Left renal pelvis (tissue), 4 donors: ENCODE data around the gene ZSWIM6. TPM values are rescaled to one million over a fixed set of nuclear protein-coding genes. Genes with fewer than 3 reads are reported as not detected.

Experiments used
- DNase-seq, 4 donors: peaks; one replicate each; pipeline ENCODE4 v3.0.0-alpha.2; 2013; ENCODE audit warnings: low read depth in 4 of 4, low spot score in 3 of 4
- polyA plus RNA-seq, 4 donors: library from polyadenylated mRNA; unstranded; fragments of 120-200 nt; gene quantifications; one replicate each; pipeline ENCODE4 v1.2.1, GENCODE V29; 2013; ENCODE audit not compliant: insufficient read length in 4 of 4

Gene ZSWIM6
- polyA plus RNA-seq, 4 donors: 17.9 to 33.0 (median 29.1) TPM

GRCh38 chr5:61468483-61468865 lies 136.4 kb downstream of the ZSWIM6 start:
- DNase-seq: no peak

- DNase-seq: no peak
These were observed 139.3 kb downstream of the ZSWIM6 start for GRCh38 chr5:61471352-61471751.

- DNase-seq: no peak
These were observed 140.3 kb downstream of the ZSWIM6 start for GRCh38 chr5:61472172-61472958.

GRCh38 chr5:61474746-61475145 lies 142.7 kb downstream of the ZSWIM6 start:
- no peak for DNase-seq

DNA sequence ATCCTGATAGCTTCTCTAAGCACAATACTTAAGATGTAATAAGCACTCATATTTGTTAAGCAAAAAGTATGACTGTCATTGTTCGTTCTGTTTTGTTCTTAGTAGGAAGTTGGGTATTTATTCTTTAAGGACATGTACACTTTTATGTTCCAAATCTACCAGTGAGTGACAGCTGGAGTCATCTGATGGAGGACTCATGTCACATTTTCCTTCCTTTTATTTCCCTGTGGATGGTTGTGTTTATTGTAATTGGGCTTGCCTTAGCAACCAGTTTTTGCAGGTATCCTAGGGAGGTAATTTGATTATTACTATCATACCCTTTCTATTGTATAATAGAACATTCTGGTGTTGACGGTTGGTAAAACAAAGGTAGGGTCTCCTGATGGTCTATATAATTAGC lies 145.7 kb downstream of the ZSWIM6 start:
- no peak for DNase-seq

DNA sequence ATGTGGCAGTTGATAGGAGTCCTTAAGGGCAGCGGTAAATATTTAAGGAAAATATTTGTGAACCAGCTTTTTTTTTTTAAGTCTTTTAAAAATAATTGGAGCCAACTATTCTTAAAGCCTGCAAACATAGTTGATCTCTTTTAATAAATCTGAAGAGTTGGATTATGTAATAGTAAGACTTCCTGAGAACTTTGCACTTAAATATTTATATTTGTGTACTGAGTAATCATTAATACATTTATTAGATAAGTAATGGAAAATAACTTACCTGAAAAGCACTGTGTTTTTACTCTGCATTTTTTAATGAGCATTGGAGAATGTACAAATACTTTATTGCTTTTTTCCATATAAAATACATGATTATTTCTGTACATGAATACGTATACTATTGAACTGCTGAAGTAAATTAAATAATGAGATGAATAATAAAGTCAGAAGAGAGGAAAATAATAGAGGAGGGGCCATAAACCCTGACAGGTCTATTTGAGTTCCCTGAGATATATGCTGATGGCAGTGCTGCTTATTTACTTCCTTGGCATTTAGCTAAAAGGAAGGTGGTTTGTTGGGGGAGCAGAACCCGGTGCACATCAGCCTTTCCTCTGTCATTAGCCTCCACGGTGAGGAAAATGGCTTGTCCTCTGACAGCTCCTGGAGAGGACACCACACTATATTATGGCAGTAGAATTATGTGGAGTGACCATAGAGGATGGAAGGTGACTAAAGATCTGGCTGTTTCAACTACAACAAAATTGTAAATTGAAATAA lies 148.0 kb downstream of the ZSWIM6 start:
- DNase-seq: no peak

- DNase-seq: no peak
These were observed 150.9 kb downstream of the ZSWIM6 start for GRCh38 chr5:61482980-61483379.

DNA sequence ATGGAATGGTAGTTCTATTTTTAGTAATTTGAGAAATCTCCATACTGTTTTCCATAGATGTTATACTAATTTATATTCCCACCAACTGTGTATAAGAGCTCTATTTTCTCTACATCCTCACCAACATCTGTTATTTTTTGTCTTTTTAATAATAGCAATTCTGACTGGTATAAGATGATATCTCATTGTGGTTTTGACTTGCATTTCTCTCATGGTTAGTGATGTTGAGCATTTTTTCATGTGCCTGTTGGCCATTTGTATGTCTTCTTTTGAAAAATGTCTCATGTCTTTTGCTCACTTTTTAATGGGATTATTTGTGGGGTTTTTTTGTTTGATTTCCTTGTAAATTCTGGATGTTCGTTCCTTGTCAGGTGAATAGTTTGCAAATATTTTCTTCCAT lies 154.4 kb downstream of the ZSWIM6 start:
- no peak for DNase-seq

GRCh38 chr5:61489574-61489973 lies 157.5 kb downstream of the ZSWIM6 start:
- no peak for DNase-seq

- no peak for DNase-seq
These were observed 159.8 kb downstream of the ZSWIM6 start for GRCh38 chr5:61491861-61492260.

GRCh38 chr5:61493973-61494372 lies 161.9 kb downstream of the ZSWIM6 start:
- DNase-seq: no peak

GRCh38 chr5:61496446-61496845 lies 164.4 kb downstream of the ZSWIM6 start:
- no peak for DNase-seq

DNA sequence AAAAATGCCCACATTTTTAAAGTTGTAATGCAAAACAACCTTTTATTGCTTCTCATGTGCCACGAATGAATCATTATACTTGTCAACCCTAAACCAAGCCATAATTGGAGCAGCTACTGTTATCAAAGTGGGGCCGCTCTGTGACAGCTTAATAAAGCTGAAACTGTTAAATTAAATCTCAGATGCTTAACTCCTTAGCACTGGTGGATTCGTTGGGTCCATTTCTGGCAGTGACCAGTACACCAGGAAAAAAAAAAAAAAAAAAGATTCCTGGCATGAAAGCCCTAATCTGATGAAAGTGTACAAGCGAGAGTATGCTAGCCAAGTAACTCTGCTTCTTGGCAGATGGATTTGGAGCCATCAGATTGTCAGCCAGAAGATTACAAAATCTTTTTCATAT lies 164.8 kb downstream of the ZSWIM6 start:
- no peak for DNase-seq

DNA sequence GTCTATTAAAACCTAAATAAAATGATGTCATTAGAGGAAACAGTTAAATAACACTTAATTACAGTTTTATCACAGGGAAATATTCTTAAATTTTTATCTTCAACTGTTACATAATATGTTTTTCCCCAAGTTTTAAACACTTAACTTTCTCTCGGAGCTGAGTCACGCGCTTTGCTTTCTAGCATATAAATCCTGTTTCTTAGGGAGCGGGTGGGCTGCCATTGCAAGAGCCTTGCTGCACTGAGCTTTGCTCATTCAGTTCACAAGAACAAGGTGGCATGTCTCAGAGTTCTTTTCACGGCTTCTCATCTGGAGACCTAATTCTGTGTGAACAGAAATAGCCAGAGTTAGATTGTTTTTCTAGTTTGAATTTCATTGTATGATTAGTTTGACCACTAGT lies 166.1 kb downstream of the ZSWIM6 start:
- DNase-seq: no peak

DNA sequence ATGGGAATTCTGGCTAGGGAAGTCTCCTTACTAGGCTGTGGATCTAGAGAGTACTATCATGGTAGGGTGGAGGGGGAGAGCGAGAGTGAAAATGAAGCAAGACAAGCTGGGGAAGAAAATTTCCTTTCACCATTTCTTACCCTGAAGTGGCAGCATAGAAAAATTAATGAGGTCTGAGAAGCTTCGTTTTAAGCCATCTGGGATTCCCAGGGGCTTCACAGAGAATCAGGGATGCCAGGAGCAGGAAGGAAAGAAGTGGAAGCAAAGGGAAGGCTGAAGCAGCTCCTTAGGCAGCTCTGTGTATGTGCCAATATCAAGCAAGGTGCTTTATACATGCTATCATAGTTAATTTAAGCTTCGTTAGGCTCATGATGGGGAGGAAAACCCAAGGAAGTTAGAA lies 169.9 kb downstream of the ZSWIM6 start:
- no peak for DNase-seq

DNA sequence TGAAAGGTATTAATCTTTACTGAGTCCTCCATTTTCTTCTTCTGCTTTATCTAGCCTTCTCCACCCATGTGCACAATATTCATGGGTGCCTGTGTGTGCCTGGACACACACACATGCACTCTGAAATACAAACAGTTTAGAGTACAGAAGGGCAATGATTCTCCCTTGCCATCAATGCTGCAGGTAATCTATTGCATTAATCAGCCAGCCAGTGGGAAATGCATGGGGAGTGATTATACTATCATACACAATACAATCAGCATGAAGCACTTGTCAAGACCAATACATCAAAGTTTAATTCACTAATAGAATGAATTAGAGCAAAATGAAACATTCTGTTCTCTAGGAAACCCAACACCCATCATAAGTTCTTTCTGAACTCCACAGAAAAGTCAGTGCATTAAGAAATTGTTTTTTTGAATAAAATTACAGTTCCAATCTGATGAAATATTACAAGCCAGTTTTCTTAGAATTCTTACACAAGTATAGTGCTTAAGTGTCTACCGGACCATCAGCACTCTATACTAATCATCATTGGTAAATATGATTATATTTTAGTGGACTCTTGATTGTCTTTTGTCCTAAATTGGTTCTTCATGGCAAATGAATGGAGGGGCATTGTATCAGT lies 172.2 kb downstream of the ZSWIM6 start:
- no peak for DNase-seq

- no peak for DNase-seq
These were observed 173.2 kb downstream of the ZSWIM6 start for GRCh38 chr5:61505281-61505680.

DNA sequence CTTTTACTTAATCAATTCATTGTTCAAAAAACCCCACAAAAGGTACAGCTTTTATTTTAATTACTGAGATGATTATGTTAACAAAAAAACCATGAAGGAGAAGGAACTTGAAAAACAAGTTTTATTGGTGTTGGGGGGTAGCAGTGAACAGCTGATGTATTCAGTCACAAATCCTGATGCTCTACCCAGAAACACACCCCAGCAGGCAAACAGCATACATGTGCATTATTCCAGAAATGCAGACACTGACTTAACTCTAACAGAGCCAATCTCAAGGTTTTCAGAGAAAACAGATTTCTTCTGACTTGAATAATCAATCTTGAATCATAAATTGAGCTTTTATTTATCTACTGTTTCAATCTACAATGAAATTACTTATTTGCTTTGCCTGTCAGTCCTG lies 175.2 kb downstream of the ZSWIM6 start:
- no peak for DNase-seq

DNA sequence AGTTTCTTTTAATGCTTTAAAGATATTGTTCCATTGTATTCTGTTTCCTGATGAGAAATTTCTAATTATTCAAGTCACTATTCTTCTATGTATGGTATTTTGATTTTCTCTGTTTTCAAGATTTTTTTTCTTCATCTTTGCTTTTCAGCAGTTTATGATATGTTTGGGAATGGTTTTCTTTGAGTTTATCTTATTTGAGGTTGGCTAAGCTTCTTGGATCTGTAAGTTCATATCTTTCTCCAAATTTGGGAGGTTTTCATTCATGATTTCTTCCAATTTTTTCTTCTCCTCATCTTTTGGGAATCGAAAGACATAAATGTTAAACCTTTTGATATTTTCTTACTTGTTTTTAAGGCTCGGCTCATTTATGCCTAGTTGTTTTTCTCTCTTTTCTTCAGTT lies 184.9 kb downstream of the ZSWIM6 start:
- no peak for DNase-seq

DNA sequence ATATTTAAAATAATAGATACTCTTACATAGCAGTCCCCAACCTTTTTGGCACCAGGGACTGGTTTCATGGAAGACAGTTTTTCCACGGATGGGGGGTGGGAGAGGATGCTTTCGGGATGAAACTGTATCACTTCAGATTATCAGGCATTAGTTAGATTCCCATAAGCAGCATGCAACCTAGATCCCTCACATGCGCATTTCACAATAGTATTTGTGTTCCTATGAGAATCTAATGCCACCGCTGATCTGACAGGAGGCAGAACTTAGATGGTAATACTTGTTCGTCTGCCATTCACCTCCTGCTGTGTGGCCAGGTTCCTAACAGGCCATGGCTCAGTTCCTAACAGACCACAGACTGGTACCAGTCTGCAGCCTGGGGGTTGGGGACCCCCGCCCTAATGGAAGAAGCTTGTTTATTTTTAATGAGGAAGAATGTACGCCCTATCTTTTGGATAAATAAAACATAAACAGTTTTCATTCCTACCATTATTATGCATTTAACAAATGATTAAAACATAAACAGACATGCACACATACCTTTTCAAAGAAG lies 187.7 kb downstream of the ZSWIM6 start:
- DNase-seq: no peak

DNA sequence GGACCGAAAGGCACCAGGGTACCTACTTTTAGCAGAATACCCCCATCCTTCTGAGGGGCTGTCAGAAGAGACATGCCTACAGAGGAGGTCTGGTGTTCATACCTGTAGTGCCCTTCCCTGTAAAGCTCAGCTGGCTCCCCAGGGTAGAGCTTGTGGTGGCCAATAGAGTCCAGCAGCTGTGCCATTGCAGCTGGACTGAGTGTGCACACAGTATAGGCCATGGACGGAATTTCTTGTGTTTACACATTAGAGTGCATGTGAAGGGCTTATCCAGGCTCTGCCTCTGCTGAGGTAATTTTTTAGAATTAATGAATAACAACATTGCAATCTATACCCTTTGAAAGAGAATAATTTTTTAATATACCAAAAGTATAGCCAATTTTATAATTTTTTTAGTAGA lies 191.0 kb downstream of the ZSWIM6 start:
- DNase-seq: no peak
